ENCODE results near the gene MBLAC1. TPM values are rescaled to one million over a fixed set of nuclear protein-coding genes. Genes with fewer than 3 reads are reported as not detected.

Gene MBLAC1
- total and polyA plus RNA-seq, 9 of the 15 experiments (the other 6 are each of a cell fraction or from before 2014, with no cell fraction given) = 0.03 to 3.1 (median 0.52) TPM

DNA sequence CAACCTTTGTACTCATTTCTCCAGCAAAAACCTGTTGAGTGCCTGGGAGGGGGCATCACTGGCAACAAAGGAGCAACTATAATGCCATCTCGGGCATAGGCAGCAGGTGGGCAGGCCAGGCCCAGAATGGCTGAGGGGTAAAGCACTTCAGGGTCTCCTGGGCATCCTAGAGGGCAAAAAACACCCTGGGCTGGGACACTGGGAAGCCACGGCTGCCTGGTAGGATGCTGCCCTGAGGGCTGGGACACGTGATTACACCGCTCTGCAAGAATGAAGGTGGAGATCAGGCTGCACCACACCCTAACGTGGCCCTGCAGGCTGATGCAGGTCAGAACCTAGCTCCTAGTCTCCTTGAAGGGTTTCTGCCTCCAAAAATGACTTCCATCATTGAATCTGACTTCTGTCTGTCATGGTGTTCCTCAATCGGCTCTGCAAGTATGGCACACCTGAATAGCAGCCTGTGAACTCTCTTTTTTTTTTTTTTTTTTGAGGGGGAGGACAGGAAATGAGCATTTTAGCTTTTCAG lies 36.3 kb downstream of the MBLAC1 start (continued):
- TF ChIP-seq, protein P1, sequence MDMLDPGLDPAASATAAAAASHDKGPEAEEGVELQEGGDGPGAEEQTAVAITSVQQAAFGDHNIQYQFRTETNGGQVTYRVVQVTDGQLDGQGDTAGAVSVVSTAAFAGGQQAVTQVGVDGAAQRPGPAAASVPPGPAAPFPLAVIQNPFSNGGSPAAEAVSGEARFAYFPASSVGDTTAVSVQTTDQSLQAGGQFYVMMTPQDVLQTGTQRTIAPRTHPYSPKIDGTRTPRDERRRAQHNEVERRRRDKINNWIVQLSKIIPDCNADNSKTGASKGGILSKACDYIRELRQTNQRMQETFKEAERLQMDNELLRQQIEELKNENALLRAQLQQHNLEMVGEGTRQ (CRISPR knock-in tag; IDR thresholded peaks at IDR 0.05) = peak; percentile 78
- TF ChIP-seq FOXA3 (CRISPR knock-in tag; conservative IDR thresholded peaks at IDR 0.05 in 1 of 2, IDR thresholded peaks at IDR 0.05 in 1 of 2) (no peak), POLR2B (IDR thresholded peaks at IDR 0.05; ENCODE audit: low read depth, partially characterized antibody) (no peak), RHOXF2B (CRISPR knock-in tag; conservative IDR thresholded peaks at IDR 0.05) (no peak)

DNA sequence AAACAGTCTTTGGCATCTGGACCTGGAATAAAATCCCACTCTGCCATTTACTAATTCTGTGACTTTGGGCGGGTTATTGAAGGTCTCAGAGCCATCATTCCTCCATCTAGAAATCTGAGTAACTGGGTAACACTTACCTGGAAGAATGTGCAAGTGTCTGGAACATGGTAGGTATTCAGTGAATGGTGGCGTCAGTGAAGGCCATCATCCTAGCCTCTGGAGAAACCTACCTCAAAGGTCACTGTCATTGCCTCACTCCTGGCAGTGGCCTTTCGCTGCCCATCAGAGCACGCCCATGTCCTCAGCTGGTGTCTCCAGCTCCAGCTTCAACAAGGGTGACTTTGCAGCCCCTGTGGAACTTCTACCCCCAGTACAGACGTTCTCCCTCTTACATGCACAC lies 37.1 kb downstream of the MBLAC1 start:
- no peak for ATAC-seq
- TF ChIP-seq ZKSCAN3 (CRISPR knock-in tag; IDR thresholded peaks at IDR 0.05) (no peak), ZNF408 (CRISPR knock-in tag; IDR thresholded peaks at IDR 0.05; ENCODE audit: low read depth) (no peak), RAD51 (IDR thresholded peaks at IDR 0.05; ENCODE audit: borderline replicate concordance, low read depth) (no peak), ZNF431 (CRISPR knock-in tag; IDR thresholded peaks at IDR 0.05) (no peak), HNRNPK (IDR thresholded peaks at IDR 0.05; ENCODE audit: low read depth, low read length, poor library complexity, severe bottlenecking) (no peak), ZNF766 (CRISPR knock-in tag; conservative IDR thresholded peaks at IDR 0.05) (no peak), MAFK (IDR thresholded peaks at IDR 0.05; ENCODE audit: low read length) (no peak), CEBPB (tag; IDR thresholded peaks at IDR 0.05) (no peak), STAG1 (CRISPR knock-in tag; IDR thresholded peaks at IDR 0.05; ENCODE audit: borderline replicate concordance) (no peak), NFE2L1 (tag; IDR thresholded peaks at IDR 0.05; ENCODE audit: borderline replicate concordance, low read depth) (no peak), TOE1 (IDR thresholded peaks at IDR 0.05; ENCODE audit: borderline replicate concordance) (no peak), TOE1 (CRISPR knock-in tag; IDR thresholded peaks at IDR 0.05; ENCODE audit: borderline replicate concordance, low read depth) (no peak), CXXC5 (CRISPR knock-in tag; IDR thresholded peaks at IDR 0.05) (no peak), ZNF124 (CRISPR knock-in tag; IDR thresholded peaks at IDR 0.05) (no peak), ELF2 (CRISPR knock-in tag; IDR thresholded peaks at IDR 0.05) (no peak)
- BruUV-seq (replicated peaks) = no TSS peak
- no peaks in the 10 kb centered on the region for H3K9me1 ChIP-seq (ENCODE audit: control insufficient read depth, insufficient read depth, low read length)
- no peak overlapping the region for H3K4me3 ChIP-seq
- H3K27ac ChIP-seq (ENCODE audit: extremely low read depth, low read depth, low read length) = no peak overlapping the region
- H2AFZ ChIP-seq (ENCODE audit: low read depth, low read length) = no peak overlapping the region
- POLR2A ChIA-PET = interaction anchor here (0.6 kb wide), 1 partner anchor 9 kb away, joined by 4 read pairs; no protein-coding TSS in a partner anchor
- CTCF ChIA-PET (ENCODE audit: low intra/inter-chr PET ratio) = no interaction called here
- H3K9me3 ChIP-seq (replicated peaks; ENCODE audit: control insufficient read depth, insufficient read depth, low read depth, low read length) = no peaks in the 10 kb centered on the region
- no peak overlapping the region for H3K4me2 ChIP-seq (ENCODE audit: insufficient read depth, low read length)
- H3K79me2 ChIP-seq (ENCODE audit: control insufficient read depth, insufficient read depth, low read length) = no peaks in the 10 kb centered on the region
- intact Hi-C loops (cut with micrococcal nuclease) = no loop called here
- DNase-seq (ENCODE audit: extremely low read depth in 1 of 4, low spot score in 3 of 4) = no peak
- H4K20me1 ChIP-seq (replicated peaks; ENCODE audit: control insufficient read depth, insufficient read depth, low read length) = no peaks in the 10 kb centered on the region
- FAIRE-seq = no peak
- 73% methylated on average over 5 of the region's 5 CpGs for WGBS (ENCODE audit: insufficient coverage, low coverage, missing lambda C conversion rate)
- in situ Hi-C loops (cut with MboI) = no loop called here
- peaks cover 40 to 48% of the 10 kb centered on the region in 2 experiments for H3K4me1 ChIP-seq (replicated peaks in 1 of 2; ENCODE audit: control insufficient read depth in 2 of 2, insufficient read depth in 2 of 2, low read length in 2 of 2)
- no peaks in the 10 kb centered on the region for H3K36me3 ChIP-seq (ENCODE audit: control insufficient read depth, insufficient read depth, low read length)
- peak overlapping the region in 1 of 2 experiments; percentile 41; a peak in 1 of 4 replicates for H3K9ac ChIP-seq (ENCODE audit: insufficient read depth in 1 of 2, low read depth in 2 of 2, low read length in 2 of 2)
- no peaks in the 10 kb centered on the region for H3K27me3 ChIP-seq (ENCODE audit: control insufficient read depth in 2 of 2, insufficient read depth in 2 of 2, low read length in 2 of 2)
